NCI-H2196 treated with DMSO at 0.1 percent for 48 hours (cell line): ENCODE measurements around the gene BEND6.
A peak's percentile ranks its signal among the peaks of the same experiment; 100 is the strongest.
"Not testable (repeated sequence)": the region's sequence is repeated elsewhere in the genome, so short reads cannot be mapped to it uniquely, and the experiment has no call there.

Experiments used
- DNase-seq: peaks from one replicate; lab custom pipeline; 2025; ENCODE audit not compliant: unreplicated experiment; lab: John Stamatoyannopoulos, UW

The BEND6 gene

DNA sequence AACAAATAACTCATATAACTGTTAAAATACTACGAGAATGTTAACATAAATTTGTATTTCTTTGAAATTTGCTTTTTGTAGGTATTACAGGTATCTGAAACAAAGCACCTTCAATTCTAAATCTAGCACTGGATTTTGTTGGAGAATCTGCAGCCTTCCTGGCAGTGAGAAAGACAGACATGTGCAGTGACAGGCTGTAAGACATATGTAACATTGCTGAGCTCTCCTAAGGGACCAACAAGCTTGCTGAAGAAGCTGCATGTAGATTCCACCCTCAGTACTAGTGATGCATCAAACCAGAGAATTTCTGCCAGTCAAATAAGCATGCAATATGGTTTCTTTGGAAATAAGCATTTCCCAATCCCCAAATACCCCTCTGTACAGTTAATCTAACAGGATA is 71.1 kb downstream of the BEND6 start:
- no peak for DNase-seq

DNA sequence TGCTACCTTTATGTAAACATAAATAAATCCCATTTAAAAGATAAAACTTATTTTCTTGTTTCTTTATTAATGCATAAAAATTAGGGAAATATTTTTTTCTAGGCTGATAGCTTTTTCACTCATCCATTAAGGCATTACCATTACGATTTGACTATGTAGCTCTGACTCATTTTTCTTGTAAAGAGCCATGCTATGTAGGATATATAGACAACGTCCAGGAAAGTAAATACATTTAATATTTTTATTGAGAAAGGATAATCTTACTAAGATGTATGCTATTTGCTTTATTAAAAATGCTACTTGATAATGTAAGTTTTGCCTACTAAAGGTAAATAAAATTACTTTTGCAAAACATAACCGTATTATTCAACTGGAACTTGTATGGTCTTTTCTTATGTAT is 72.4 kb downstream of the BEND6 start:
- no peak for DNase-seq

DNA sequence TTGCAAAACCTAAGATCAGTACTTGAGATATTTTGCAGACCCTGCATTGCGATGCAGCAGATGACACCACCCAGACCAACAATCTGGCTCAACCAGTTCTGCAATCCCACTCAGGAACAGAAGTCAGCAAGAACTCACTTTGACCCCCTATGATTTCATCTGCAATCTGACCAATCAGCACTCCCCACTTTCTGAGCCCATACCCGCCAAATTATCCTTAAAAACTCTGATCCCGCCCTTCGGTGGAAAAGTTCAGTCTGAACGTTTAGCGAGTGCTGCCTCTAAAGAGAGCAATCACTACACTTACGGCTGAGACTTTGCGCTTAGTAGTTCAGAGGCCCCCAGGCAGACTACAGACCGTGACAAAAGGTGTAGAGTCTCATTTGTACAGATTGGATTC is 74.3 kb downstream of the BEND6 start:
- DNase-seq, result no peak

DNA sequence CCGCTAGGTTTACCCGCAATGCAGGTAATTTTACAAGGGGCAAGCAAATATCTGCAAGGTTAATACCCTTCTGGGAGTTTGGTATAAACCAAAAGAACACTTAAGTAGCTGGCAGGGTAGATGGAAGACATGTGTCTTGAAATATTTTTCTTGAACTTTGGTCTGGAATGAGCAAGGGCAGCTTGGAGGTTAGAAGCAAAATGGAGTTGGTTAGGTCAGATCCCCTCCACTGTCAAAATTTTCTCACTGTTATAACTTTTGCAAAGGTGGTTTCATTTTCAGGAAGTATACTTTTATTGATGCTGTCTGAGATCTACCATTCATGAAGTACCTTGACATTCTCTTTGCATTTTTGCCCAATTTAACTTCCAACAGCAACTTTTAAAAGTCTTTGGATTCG is 78.3 kb downstream of the BEND6 start:
- no peak for DNase-seq

DNA sequence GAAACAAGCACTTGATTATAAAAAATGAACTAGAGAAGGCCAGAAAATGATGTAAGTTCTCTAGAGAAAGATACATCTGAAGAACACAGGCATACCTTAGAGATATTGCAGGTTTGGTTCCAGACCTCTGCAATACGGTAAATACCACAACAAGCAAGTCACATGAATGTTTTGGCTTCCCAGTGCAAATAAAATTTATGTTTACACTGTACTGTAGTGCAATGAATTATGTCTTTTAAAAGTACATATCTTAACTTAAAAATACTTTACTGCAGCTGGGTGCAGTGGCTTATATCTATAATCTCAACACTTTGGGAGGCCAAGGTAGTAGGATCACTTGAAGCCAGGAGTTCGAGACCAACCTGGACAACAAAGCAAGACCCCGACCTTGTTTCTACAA is 80.6 kb downstream of the BEND6 start:
- DNase-seq, result no peak

DNA sequence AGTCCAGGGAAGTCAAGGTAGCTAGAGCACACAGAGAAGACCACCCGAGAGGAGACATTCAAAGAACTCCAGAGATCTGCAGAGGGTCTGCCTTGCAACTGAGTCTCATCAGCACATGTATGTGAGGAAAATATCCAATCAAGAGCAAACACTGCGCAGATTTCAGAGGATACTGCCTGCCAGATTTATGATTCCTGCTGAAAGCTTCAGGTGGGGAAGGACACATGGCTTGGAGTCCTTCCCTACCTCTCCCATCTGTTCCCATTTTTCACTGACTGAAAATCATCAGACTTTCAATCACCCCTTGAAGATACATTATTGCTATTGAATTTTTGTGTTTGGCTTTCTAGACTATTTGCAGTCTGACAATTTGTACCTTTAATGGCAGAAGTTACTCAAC is 84.0 kb downstream of the BEND6 start:
- DNase-seq, result no peak

DNA sequence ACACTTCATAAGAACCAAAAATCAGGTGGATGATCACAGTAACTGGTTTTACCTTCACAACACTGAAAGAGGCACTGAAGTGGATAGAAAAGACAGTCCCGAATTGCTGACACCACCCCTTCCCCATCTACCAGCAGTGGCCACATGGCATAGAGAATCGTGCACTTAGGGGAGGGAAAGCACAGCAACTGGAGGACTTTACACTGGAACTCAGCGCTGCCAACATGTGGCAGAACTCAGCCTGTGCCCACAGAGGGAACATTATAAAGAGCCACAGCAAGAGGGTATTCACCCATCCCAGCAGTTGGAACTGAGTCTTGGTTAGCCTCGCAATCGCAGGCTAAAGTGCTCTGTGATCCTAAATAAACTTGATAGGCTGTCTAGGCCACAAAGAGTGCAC is 85.1 kb downstream of the BEND6 start:
- no peak for DNase-seq

DNA sequence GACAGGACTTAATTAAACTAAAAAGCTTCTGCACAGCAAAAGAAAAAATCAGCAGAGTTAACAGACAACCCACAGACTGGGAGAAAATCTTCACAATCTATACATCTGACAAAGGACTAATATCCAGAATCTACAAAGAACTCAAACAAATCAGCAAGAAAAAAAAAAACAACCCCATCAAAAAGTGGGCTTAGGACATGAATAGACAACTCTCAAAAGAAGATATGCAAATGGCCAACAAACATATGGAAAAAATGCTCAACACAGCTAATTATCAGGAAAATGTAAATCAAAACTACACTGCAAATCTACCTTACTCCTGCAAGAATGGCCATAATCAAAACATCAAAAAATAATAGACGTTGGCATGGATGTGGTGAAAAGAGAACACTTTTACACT is 89.2 kb downstream of the BEND6 start:
- not testable (repeated sequence) for DNase-seq

DNA sequence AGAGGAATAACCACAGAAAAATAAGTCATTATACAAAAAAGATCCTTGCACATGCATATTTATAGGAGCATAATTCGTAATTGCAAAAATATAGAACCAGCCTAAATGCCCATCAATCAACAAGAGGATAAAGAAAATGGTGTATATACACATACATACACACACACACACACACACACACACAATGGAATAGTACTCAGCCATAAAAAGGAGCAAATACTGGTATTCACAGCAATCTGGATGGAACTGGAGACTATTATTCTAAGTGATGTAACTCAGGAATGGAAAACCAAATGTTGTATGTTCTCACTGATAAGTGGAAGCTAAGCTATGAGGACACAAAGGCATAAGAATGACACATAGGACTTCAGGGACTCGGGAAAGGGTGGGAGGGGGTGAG is 89.7 kb downstream of the BEND6 start:
- DNase-seq, result no peak

DNA sequence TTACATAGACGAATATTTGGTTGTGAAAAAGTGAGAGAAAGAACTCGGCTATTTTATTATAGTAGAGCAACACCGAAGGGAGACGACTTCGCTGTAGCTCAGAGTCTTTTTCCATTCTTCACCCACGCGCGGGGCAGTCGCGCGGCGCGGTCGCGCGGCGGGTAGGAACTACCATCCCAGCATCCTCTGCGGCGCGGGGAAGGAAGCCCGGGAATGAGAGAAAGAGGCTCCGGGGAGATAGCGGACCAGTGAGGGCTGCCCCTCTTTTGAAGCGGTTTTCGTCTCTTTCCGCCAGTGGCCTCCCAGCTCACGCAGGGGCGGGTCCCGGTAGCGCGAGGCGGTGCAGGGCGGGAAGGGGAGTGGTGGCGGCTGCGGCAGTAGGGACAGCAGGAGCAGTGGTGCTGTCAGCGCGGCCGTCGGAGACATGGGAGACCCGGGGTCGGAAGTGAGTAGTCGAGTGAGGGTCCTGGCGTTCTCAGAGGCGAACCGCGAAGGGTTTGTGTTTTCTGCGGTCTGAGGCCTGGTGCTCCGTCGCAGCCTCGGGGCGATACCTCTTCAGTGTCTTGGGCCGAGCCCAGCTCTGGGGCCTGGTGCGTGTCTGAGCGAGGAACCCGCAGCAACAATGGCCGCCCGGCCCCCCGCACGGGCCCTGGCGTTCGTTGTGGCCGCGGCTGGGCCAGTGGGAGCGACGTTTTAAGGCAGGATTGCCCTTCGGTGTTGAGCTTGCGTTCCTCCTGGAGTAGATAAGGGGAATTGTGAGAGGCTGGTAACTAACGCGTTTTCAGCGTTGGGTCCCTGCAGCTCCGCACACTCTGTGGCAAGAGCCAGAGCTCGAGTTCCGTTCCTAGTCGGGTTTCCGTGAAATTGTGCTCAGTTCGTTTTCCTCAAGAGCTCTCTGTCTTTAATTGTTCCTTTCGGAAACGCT is 91.7 kb downstream of the BEND6 start, which contains the start of gene KIAA1586:
KIAA1586 (plus strand) TSS at position 362 of the 925 bp plus-strand sequence; CDS start at position 425, 63 bp downstream.
- peak; percentile 86 for DNase-seq

DNA sequence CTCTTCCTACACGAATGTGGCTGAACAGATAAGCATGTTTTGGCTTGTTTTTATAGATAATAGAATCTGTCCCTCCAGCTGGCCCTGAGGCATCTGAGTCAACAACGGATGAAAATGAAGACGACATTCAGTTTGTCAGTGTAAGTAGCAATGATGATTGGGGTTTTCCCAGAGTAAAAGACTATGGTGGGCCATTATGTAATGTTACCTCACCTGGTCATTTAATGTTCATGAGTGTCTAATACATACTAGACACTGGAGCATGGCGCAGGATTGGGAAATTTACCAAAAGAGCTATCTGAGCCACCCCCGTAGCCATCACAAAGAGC is 92.3 kb downstream of the BEND6 start:
- not testable (repeated sequence) for DNase-seq

DNA sequence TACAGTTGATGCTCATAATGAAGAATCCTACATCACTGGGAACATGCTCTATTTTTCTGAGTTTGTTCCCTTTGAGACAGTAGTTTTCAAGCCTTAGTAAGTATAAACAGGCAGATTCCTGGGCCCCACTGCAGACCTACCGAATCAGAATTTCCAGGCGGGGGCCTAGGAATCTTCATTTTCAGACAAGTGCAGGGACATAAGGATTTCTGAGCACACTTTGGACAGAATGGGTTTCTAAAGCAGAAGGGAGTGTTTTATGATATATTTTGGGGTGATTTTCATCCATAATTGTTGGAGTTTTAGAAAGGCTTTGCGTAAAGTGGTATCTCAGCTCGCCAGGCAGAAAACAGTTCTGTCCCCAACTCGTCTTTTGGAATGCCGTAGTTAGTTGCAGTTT is 93.0 kb downstream of the BEND6 start:
- DNase-seq, result not testable (repeated sequence)

DNA sequence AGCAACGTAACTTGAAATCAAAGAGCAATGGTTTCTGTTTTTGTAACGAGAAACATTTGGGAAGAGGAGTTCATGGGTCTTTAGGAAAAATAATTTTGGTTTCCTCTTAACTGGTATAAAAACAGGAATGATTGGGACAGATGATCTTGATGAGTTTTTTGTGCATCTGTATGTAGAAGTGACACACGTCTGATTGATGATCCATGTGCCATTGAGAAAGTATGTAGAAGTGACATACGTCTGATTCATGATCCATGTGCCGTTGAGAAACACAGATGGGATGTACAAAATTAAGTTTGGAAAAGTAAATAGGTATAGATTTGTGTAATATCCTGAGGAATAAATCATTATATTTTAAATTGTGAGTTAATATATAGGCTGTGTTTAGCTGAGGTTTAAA is 93.7 kb downstream of the BEND6 start:
- no peak for DNase-seq

DNA sequence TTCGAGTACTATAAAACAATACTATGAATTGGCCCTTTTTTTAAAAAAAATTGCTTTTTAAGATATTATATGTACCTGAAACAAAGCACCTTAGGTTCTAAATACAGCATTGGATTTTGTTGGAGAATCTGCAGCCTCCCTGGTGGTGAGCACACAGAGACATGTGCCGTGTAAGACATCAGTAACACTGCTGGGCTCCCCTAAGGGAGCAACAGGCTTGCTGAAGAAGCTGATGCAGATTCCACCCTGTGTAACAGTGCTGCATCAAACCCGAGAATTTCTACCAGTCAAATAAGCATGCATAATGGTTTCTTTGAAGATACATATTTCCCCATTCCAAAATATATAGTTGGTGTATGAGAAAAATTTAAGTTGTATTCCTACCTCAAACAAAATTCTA is 108.9 kb downstream of the BEND6 start:
- no peak for DNase-seq

DNA sequence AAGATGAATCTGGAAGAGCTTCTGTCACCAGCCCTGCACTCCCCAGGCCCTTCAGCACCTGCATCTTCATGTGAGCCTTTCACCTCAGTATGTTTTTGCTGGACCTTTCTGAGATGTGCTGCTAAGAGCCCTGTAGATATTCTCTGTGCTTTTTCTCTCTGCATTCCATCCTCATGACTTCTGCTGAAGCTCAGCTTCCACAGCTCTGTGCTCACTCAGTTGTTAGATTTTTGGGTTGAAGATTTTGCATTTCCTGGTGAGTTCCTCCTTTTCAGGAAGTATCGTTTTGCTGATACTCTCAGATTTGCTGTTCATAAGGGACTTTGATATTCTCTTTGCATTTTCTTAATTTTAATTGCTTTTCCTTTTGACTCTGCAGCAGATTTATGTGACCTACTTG is 109.9 kb downstream of the BEND6 start:
- DNase-seq, result no peak

DNA sequence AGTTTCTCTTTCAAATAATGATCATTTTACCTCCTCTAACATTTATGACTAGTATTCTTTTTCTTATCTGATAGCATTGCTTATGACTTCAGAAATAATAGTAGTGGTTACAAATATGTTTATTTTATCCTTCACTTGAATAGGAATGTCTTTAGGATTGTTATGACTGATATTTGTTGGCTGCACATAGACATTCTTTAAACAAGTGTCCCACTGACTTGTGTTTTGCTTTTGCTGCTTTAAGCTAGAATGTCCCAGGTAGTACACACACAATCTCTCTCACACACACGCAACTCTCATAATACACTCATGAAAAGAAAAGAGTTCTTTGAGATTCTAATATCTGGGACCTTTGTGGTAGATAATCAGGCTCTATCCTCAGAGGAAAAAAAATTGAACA is 113.2 kb downstream of the BEND6 start:
- DNase-seq, result no peak

DNA sequence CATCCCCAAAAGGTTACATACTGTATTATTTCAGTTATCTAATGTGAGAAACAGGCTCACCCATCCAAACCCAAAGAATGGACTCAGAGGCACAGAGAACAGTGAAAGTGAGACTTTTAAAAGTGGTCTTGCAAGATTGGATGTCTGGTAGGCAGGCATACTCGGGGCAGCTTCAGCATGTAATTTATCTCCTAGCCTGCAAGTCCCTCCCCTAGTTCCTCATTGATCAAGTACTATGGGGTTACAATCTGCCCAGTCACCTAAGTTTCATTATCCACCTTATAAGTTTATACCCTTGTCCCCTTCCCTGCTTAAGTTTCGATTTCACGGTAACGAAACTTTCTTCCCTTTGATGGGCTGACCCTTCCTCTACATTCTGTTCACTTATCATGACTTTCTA is 114.3 kb downstream of the BEND6 start:
- DNase-seq, result no peak

DNA sequence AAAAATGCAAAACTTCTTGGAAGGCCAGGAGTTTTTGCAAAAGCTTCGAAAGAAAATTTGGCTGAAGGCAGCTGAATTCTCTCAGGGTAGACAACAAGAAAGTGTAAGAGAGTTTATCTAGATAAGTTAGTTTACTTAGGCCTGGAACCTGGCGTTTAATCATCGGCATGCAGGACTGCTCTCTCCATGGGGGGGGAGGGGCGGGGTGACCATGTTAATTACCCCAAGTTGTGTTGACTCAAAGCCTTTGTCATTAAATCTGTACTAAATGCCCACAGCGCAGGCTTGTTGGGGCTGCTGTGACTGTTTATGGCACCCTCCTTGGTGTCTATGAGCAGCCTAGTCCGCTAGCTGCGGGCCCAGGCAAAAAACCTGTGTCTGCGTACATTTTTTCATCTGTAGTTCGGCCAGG is 115.0 kb downstream of the BEND6 start:
- DNase-seq, result no peak

DNA sequence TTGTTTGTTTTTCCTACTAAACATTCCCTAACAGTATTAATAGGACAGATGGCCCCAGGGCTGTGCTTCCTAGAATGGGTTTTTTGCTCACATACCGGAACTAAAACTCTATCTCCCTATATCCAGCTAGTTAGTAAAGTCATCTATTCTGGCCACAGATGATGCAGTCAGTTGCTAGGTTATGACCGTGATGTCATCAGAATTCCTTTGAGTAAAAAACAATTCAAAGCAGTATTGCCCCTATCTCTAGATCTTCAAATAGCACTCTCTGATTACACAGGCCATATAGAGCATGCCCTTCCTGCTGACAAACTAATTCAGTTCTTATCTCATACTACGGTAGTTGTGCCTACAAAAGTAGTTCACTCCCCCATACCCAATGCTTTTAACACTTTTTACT is 117.2 kb downstream of the BEND6 start:
- DNase-seq, result no peak

DNA sequence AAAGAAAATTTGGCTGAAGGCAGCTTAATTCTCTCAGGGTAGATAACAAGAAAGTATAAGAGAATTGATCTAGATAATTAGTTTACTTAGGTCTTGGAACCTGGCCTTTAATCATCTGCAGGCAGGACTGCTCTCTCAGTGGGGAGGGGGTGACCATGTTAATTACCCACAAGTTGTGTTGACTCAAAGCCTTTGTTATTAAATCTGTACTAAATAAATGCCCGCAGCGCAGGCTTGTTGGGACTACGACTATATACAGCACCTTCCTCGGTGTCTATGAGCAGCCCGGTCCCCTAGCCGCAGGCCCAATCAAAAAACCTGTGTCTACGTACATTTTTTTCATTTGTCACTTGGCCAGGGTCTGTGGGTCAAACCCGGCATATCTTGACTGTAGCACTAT is 119.5 kb downstream of the BEND6 start:
- no peak for DNase-seq

DNA sequence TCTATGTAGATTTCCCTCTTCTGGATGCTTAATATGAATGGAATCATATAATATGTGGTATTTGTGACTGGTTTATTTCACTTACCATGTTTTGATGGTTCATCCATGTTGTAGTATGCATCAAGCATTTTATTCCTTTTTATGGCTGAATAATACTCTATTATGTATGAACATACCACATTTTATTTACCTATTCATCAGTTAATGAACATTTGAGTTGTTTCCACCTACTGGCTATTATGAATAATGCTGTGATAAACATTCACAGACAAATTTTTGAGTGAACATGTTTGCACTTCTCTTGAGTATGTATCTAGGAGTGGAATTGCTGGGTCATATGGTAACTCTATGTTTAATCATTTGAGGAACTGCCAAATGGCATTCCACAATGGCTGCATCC is 120.2 kb downstream of the BEND6 start:
- DNase-seq, result no peak
